GM19025 (cell line): ENCODE results near the gene TRIM63.

Source experiments
- ATAC-seq: cut with Tn5 transposase; IDR thresholded peaks from one replicate; pipeline ENCODE4 v1.9.1; 2021; ENCODE audit warnings: mild to moderate bottlenecking, low read depth, moderate library complexity; ENCODE audit not compliant: unreplicated experiment

Gene TRIM63

DNA sequence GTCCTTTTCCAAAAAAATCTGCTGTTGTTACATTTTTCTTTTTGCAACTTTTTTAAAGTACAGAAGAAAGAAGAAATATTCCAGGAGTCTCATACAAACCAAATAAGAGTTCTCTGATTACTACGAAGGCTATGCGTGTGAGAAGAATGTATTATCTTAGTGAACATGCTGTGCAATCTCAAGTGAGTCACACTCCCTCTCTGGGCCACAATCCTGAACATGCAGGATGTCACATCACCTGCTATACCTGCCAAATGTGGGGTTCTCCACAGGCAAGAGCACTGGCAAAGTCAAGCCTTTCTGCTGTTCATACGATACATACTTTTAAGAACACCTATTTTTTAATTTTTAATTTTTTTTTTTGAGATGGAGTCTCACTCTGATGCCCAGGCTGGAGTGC lies 21.7 kb upstream of the TRIM63 start:
- ATAC-seq = no peak

GRCh38 chr1:26084844-26085243 lies 17.4 kb upstream of the TRIM63 start:
- no peak for ATAC-seq

DNA sequence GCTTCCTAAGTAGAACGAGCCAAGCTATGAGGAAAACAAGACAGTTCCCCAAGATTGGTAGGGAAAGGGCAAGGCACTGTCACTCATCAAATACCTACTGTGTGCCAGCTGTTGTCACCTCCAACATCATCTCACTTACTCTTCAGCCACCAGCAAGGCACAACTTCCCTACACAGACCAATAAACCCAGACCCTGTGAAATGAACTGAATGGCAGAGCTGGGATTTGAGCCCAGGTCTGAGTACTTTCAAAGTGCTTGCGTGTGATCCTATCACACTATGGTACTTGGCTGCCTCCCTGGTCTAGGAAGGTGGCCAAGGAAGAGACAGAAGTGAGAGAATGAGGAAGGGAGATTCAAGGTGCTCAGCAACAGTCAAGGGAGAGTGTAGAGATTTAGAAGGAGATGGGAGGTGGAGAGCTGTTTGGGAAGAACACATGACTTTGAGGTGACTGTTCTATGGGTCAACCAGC lies 16.7 kb upstream of the TRIM63 start:
- no peak for ATAC-seq

DNA sequence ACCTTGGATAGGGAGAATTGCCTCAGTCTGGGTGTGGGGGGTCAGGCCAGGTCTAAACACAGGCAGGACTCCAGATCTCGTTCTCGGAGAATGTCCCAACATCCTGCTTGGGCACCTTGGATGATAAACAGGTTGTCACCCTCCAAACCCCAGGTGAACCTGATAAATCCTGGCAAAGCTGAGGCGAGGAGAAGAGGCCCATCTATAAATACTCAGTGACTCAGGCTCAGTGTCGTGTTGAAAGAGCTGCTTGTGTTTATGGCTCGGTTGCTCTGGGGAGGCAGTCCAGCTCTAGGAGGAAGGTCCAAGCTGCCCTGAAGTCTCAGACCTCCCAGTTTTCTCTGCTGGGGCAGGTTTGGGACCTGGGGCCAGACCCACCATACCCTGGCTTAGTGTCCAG lies 15.8 kb upstream of the TRIM63 start:
- ATAC-seq = no peak

GRCh38 chr1:26082020-26082350 lies 14.6 kb upstream of the TRIM63 start:
- no peak for ATAC-seq

GRCh38 chr1:26081267-26082019 lies 14.0 kb upstream of the TRIM63 start:
- ATAC-seq = no peak

DNA sequence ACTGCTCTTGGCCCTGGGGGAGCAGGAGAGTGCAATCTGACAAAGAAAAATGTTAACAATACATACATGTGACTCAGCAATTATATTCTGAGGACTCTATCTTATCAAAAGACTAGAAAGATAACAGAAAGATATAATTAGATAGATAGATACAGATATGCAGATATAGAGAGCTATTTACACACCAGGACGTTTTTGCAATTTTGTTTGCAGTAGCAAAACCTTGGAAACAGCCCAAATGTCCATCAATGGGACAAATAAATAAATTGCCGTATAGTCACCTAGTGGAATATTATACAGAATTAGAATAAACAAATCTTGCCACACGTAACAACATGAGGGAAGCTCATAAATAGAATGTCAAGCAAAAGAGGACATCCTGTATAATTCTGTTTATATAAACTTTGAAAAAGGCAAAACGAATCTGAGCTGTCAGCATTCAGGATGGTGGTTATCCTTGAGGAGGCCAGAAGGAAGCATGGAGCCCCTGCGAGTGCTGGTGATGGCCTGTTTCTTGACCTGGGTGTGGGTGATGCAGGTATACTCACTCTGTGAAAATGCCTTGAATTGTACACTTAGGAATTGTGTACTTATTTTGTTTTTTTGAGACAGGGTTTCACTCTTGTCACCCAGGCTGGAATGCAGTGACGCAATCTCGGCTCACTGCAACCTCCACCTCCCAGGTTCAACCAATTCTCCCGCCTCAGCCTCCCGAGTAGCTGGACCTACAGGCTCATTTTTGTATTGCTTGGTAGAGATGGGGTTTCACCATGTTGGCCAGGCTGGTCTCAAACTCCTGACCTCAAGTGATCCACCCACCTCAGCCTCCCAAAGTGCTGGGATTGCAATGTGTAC lies 12.8 kb upstream of the TRIM63 start:
- ATAC-seq = no peak

GRCh38 chr1:26079178-26079563 lies 11.7 kb upstream of the TRIM63 start:
- ATAC-seq = no peak

GRCh38 chr1:26078286-26079177 lies 11.1 kb upstream of the TRIM63 start:
- no peak for ATAC-seq

DNA sequence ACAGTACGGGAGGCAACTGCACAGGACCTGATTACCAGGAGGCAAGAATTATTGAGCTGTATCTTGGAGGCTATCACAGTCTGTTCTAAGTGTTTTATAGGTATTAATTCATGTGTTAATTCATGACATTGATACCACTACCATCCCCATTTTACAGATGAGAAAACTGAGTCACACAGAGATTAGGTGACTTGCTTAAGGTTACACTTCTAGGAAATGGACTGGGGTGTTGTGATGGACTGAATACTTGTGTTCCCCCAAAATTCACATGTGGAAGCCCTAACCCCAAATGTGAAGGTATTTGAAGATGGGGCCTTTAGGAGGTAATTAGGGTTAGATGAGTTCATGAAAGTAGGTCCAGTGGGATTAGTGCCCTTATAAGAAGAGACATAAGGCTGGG lies 10.1 kb upstream of the TRIM63 start:
- no peak for ATAC-seq

DNA sequence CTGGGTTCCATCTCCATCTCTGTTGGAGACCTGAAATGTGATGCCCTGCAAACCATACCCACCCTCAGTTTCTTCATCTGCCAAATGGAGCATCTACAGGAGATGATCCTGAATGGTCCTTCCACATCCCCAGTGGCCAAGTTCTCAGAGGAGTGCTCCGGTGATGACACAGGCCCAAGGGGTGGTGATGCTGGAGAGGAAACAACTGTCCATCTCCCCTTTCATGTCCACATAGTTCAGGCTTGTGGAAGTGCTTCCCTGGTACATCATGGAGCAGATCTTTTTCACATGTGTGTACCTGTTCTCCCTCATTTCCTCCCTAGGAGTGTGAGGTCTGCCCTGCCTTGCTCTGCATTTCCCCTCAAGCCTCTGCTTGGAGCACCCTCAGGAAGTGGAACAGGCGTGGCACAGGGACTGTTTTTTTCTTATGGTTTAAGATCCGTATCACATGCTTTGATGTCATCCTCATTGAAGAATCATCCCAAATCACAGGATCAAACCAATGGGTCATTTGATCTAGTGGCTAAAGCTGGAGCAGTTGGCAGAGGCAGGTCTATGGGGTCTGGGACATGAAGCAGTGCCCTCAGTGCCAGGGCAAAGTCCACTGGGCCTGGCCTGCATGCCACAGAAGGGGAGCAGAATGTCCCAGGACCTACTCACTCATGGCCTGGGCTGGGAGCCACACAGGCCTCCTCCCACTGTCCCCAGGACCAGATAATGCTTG lies 8.2 kb upstream of the TRIM63 start:
- ATAC-seq = no peak

- no peak for ATAC-seq
Measured at GRCh38 chr1:26072305-26072704, 4.9 kb upstream of the TRIM63 start.

GRCh38 chr1:26070963-26071342 lies 3.5 kb upstream of the TRIM63 start:
- ATAC-seq = no peak

DNA sequence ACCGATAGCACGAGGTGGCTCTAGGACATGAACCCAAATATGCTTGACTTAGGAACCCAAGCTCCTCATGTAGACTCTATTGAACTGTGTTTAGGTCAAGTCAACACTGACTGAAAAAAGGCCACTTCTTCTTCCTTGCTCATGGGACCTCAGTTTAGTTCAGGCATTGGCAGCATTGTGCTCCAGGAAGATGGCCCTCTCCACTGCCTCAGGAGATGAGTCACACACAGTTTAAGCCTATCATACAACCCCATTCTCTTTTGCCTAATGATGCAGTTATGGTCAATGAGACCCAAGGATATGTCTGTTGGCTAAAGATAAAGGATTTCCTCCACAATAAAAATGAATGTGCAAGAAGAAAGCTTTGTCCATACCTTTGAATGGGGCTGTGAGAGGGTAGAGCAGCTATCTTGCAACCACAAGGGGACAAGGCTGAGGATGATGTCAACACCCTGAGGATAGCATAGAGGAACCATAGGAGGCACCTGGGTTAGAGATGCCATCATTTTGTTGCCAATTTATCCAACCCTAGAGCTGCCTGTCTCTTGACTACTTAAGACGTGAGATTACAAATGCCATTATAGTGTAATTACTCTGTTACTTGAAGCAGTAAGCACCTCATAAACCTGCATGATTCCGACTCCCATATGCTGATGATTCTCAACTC lies 3.0 kb upstream of the TRIM63 start:
- no peak for ATAC-seq

- no peak for ATAC-seq
Measured at GRCh38 chr1:26069941-26070295, 2.5 kb upstream of the TRIM63 start.

GRCh38 chr1:26066857-26067256 lies 573 bp downstream of the TRIM63 start:
- no peak for ATAC-seq

DNA sequence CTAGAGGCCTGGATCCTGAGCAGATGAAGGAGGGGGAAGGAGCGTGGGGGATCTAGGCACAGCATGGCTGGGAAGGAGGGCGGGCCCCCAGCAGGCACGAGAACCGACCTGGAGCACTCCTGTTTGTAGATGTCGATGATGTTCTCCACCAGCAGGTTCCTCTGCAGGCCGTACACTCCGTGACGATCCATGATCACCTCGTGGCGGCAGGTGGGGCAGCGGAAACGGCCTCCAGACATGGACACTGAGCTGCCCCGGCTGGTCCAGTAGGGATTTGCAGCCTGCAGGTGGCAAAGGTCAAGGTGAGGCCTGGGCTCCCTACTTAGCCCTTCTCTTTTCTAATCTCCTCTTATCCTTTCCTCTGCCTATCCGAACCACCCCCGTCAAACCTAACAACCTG lies 1.3 kb downstream of the TRIM63 start:
- ATAC-seq = no peak

DNA sequence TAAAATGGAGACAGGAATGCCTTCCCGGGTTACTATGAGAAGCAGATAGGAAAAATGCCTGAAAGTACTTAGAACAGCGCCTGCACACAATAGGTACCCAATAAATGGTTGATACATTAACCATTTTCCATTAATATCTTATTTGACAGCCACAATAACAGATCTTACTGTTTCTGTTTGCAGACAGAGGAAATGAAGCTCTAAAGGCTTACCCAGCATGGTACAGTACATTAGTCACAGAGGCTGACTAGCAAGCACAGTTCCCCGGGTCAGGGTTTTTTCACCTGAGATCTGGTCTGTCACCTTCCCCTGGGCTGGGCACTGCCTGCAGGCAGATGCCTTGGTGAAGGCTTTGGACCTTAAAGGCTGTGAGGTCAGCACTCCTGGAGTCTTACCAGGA lies 2.9 kb downstream of the TRIM63 start:
- ATAC-seq = no peak

DNA sequence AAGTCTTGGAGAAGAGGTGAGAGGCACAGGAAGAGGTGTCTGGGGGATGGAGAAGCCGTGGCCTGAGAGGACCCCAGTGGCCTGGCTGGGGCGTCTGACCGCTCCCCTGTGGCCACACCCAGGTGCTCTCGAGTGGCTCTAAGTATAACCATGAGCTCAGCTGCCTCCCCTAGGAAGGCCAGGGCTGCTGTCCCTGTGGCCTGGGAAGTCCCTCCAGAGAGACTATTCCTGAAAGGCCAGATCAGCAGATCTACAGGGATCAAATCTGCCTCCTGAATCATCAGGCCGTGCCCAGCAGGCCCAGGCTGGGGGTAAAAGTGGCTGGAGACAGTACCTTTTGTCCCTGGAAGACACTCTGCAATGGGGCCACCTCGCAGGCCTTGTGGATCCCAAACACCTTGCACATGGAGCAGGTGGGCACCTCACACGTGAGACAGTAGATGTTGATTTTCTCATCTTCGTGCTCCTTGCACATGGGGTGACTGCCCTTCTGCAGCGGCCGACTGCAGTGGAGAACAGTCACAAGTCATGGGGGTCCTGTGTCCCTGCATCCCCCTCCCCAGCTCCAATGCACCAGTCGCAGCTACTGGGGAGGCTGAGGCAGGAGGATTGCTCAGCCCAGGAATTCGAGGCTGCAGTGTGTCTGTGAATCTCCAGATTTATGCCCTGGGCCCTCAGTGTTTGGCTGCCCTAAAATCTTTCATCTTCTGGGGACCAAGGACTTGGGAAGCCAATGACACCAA lies 6.4 kb downstream of the TRIM63 start:
- no peak for ATAC-seq
